GM12875 (cell line): ENCODE results near the gene LIN37.
"Not testable (repeated sequence)": the region's sequence is repeated elsewhere in the genome, so short reads cannot be mapped to it uniquely, and the experiment has no call there.

ENCODE experiments used
- H3K4me3 ChIP-seq: one replicate; pipeline ENCODE4 v1.5.1; 2011; ENCODE audit warnings: low read depth, low read length, control low read depth
- TF ChIP-seq, protein P1 (sequence below): IDR thresholded peaks from 2 replicates; pipeline ENCODE4 v1.5.1; 2011; ENCODE audit warnings: low read depth, mild to moderate bottlenecking, control low read depth, inconsistent platforms, low read length, moderate library complexity, borderline replicate concordance; ENCODE audit not compliant: insufficient read depth

The LIN37 gene

DNA sequence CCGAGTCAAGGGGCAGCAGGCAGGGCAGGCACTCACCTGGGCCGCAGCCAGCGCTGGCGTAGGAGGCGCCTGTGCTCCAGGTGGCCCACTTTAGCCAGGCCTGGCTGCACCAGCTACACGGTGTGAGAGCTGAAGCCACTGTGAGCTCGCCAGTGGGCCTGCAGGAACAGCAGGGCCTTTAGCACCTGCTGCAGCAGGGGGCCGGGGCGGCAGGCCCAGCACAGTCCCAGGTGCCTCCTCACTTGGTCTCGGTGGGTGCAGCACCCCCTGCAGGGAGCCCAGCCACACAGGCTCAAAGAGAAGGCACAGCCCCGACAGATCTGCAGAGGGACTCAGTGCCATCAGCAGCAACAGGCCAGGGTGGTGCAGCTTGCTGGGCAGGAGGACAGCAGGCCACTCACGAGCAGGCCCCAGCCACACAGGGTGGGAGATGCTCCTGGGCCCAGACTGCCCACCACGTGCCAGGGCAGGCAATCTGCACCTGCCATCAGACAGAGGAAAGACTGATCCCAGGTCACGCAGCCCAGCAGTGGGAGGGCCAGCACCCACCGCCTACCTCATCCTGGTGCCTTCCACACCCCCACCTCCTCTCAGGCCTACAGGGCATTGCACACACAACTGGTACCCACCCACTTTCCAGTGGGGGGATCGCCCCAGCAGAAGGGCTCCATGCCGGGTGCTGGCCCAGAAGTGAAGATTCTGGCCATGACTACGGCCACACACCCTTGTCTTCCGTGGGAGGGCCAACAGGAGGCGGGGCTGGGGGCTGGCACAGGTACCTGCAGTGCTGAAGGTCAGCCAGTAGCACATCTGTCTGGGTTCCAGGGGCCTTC is 42.8 kb downstream of the LIN37 start:
- H3K4me3 ChIP-seq, result no peak overlapping the region
- TF ChIP-seq, protein P1, sequence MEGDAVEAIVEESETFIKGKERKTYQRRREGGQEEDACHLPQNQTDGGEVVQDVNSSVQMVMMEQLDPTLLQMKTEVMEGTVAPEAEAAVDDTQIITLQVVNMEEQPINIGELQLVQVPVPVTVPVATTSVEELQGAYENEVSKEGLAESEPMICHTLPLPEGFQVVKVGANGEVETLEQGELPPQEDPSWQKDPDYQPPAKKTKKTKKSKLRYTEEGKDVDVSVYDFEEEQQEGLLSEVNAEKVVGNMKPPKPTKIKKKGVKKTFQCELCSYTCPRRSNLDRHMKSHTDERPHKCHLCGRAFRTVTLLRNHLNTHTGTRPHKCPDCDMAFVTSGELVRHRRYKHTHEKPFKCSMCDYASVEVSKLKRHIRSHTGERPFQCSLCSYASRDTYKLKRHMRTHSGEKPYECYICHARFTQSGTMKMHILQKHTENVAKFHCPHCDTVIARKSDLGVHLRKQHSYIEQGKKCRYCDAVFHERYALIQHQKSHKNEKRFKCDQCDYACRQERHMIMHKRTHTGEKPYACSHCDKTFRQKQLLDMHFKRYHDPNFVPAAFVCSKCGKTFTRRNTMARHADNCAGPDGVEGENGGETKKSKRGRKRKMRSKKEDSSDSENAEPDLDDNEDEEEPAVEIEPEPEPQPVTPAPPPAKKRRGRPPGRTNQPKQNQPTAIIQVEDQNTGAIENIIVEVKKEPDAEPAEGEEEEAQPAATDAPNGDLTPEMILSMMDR, result peak; percentile 35; the same call in 1 of the 2 replicates

- H3K4me3 ChIP-seq, result no peak overlapping the region
- TF ChIP-seq, protein P1, result no peak
These were observed 43.5 kb downstream of the LIN37 start for GRCh38 chr19:35791814-35792279.

- H3K4me3 ChIP-seq, result no peak overlapping the region
- TF ChIP-seq, protein P1, result no peak
These were observed 43.9 kb downstream of the LIN37 start for GRCh38 chr19:35792312-35792711.

GRCh38 chr19:35792888-35793287 is 44.5 kb downstream of the LIN37 start:
- no peak overlapping the region for H3K4me3 ChIP-seq
- TF ChIP-seq, protein P1, result no peak

- TF ChIP-seq, protein P1, result no peak
These were observed 45.2 kb downstream of the LIN37 start for GRCh38 chr19:35793381-35794165.

DNA sequence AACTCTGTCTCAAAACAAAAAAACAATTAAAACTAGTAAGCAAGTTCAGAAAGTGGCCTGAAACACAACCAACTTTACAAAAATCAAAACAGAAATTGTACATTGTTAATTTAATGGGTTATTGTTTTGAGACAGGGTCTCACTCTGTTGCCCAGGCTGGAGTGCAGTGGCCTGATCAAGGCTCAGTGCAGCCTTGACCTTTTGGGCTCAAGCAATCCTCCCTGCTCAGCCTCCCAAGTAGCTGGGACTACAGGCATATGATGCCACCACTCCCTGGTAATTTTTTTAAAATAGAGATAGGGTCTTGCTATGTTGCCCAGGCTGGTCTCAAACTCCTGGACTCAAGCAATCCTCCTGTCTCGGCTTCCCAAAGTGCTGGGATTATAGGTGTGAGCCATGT is 47.2 kb downstream of the LIN37 start:
- H3K4me3 ChIP-seq, result not testable (repeated sequence)

More at GRCh38 chr19:35793381-35794165, 45.2 kb downstream of the LIN37 start:
- no peak overlapping the region for H3K4me3 ChIP-seq

DNA sequence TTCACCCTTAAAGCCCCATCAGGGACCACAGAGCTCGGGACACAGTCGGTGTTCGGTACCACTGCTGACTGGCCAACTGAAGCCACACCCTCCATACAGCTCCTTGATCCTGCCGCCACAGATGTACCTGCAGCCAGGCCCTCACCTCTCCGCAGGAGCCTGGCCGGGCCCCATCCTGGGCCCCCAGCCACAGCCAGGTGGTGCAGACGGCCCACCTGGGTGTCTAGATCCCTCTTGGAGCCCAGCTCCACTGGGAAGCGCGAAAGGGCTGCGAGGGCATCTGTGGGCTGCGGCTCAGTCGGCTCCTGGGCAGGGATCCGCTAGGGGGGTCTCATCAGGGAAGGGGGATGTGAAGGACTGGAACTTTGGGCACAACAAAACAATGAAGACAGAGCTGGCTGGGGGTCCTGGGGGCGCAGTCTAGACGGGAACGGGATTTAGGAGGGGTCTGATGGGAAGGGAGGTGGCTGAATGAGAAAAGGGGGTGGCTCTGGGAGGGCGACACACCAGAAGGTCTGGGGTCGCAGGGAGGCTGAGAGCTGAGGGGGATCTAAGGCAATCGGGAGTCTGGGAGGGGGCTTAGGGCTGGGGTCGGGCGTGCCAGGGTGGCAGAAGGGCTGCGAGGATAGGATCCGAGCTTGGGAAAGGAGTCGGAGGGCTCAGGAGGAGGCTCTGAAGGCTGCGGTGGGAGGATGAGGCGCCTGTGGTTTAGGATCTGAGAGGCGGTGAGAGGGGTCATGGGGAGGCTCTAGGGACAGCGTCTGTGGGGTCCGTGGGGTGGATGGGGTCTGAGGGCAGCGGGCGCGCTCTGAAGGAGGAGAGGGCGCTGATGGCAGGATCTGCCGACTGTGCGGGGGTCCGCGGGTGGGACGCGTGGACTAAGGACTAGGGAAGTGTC is 48.5 kb downstream of the LIN37 start:
- no peak overlapping the region for H3K4me3 ChIP-seq
- TF ChIP-seq, protein P1, result no peak
